Uterus (tissue), 4 donors: ENCODE results near the gene NHP2. TPM values are rescaled to one million over a fixed set of nuclear protein-coding genes. Genes with fewer than 3 reads are reported as not detected.
"Not testable (repeated sequence)": the region's sequence is repeated elsewhere in the genome, so short reads cannot be mapped to it uniquely, and the experiment has no call there.

ENCODE experiments used
- DNase-seq, 2 donors: peaks; one replicate each; pipeline ENCODE4 v3.0.0-alpha.2; 2019 to 2020
- H3K27ac ChIP-seq, 2 donors: fragments of 200-600 bp; sonication (generic); 1 replicate in 1 of 2; 2 replicates in 1 of 2; pipeline ENCODE4 v1.5.1; 2016 to 2018
- H3K27me3 ChIP-seq, 2 donors: fragments of 200-600 bp; sonication (generic); one replicate each; pipeline ENCODE4 v1.5.1; 2018 to 2019; ENCODE audit warnings: control low read depth in 1 of 2
- H3K36me3 ChIP-seq, 2 donors: fragments of 200-600 bp; sonication (generic); one replicate each; pipeline ENCODE4 v1.5.1; 2019; ENCODE audit warnings: control low read depth in 1 of 2
- H3K4me1 ChIP-seq, 2 donors: fragments of 200-600 bp; sonication (generic); one replicate each; pipeline ENCODE4 v1.5.1; 2018 to 2019; ENCODE audit warnings: control low read depth in 1 of 2
- H3K4me3 ChIP-seq, 2 donors: fragments of 200-600 bp; sonication (generic); 1 replicate in 1 of 2; 2 replicates in 1 of 2; pipeline ENCODE4 v1.5.1; 2018 to 2019; ENCODE audit warnings: mild to moderate bottlenecking in 1 of 2
- H3K9me3 ChIP-seq, 2 donors: fragments of 200-600 bp; sonication (generic); one replicate each; pipeline ENCODE4 v1.5.1; 2019; ENCODE audit warnings: control low read depth in 1 of 2
- CTCF ChIP-seq, 4 experiments: fragments of 200-600 bp in 2 of 4; fragments of 450-650 bp in 2 of 4; sonication (generic) in 2 of 4; IDR thresholded peaks; one replicate each; pipeline ENCODE4 v1.5.1; 2016 to 2019; ENCODE audit warnings: antibody characterized with exemption in 4 of 4, mild to moderate bottlenecking in 2 of 4, moderate library complexity in 1 of 4
- POLR2A ChIP-seq, 2 donors: fragments of 450-650 bp; IDR thresholded peaks; one replicate each; pipeline ENCODE4 v1.6.1; 2016; ENCODE audit warnings: antibody characterized with exemption in 2 of 2, mild to moderate bottlenecking in 1 of 2, moderate library complexity in 1 of 2
- intact Hi-C: fragments of 100-400 bp; cut with DNase I; formaldehyde crosslinking; loops from one replicate; pipeline ENCODE4 v1.15.1; 2023; ENCODE audit warnings: low total_unique reads
- total RNA-seq, 4 donors: library from RNA; depleted of rRNA in 3 of 4; stranded (reverse); fragments of >200 nt in 3 of 4; gene quantifications; one replicate each; pipeline versions ENCODE4 v1.1.0 to v1.2.4, GENCODE V29; 2014 to 2023
- donor health status: DM: yes; HTN: yes; CAD: no.

Gene NHP2
- total RNA-seq, 4 donors from 2014 or later = 83.4 to 180 (median 147) TPM

DNA sequence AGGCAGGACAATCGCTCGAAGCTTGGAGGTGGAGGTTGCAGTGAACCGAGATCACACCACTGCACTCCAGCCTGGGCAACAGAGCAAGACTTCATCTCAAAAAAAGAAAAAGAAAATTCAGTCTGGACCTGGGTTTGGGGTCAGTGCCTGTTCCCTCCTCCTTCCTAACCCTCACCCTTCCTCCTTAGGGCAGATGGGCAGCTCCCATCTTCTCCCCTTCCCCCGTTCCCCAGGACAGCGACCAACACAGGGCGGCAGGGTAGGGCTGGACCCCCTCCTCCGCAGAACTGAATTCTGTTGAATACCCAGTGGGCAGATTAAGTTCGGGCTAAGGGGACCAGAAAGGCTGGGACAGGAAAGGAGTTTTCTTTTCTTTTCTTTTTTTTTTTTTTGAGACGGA is 24.4 kb downstream of the NHP2 start:
- H3K36me3 ChIP-seq = no peaks in the 10 kb centered on the region
- H3K9me3 ChIP-seq = no peaks in the 10 kb centered on the region
- peaks cover 0 to 8% of the 10 kb centered on the region in 2 donors for H3K4me1 ChIP-seq
- no peak for DNase-seq
- no peak overlapping the region for H3K27ac ChIP-seq
- intact Hi-C loops = no loop called here
- H3K4me3 ChIP-seq = no peak overlapping the region
- TF ChIP-seq POLR2A (IDR thresholded peaks at IDR 0.05) (no peak), CTCF (IDR thresholded peaks at IDR 0.05) (no peak)
- H3K27me3 ChIP-seq = no peaks in the 10 kb centered on the region

DNA sequence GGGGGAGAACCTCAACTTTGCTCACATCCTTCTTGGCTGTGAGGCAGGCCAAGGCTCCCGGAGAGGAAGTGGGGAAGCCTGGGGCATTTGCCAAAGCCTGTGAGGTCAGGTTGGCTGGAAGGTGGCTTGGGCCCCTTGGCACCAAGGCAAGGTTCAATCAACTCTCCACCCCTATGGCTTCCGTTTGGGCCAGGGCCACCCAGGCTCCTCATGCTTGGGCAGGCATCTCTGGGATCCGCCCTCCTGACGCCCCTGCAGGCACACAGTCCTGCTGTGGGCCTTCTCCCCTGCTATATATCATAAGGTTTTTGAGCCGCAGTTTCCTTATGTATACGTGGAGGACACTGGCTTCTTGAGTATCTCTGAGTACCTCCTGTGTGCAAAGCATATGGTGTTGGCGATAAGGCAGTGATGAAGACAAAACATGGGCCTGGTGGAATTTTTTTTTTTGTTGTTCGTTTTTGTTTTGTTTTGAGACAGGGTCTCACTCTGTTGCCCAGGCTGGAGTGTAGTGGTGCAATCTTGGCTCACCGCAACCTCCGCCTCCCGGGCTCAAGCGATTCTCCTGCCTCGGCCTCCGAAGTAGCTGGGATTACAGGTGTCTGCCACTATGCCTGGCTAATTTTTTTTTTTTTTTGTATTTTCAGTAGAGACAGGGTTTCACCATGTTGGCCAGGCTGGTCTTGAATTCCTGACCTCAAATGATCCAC is 26.2 kb downstream of the NHP2 start:
- DNase-seq, H3K36me3 ChIP-seq, H3K4me1 ChIP-seq, H3K27ac ChIP-seq, H3K4me3 ChIP-seq, intact Hi-C loops, H3K9me3 ChIP-seq, H3K27me3 ChIP-seq: not testable (repeated sequence)

DNA sequence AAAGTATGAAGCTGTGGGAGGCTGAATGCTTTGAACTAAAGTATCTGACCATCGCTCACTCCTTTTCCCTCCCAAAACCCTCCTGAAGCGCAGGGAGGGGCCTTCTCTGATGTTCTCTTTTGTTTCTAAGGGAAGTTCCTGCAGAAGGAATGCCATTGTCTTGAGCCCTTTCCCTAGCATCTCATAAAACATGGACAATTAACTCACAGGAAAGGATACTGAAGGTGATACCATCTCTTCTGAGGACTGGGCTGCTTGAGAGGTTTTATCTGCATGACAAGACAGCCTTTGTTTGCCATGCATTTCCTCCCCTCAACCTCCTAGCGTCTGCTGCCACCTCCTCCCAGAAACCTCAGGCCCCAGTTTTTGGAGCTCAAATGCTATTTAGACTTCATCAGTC is 27.1 kb downstream of the NHP2 start:
- Histone ChIP-seq H3K4me3 (no peak overlapping the region), H3K4me1 (peaks cover 0 to 6% of the 10 kb centered on the region in 2 donors), H3K27me3 (no peaks in the 10 kb centered on the region), H3K27ac (no peak overlapping the region), H3K9me3 (no peaks in the 10 kb centered on the region), H3K36me3 (no peaks in the 10 kb centered on the region)
- TF ChIP-seq POLR2A (IDR thresholded peaks at IDR 0.05) (no peak), CTCF (IDR thresholded peaks at IDR 0.05) (no peak)
- DNase-seq = no peak
- intact Hi-C loops = no loop called here

GRCh38 chr5:178125253-178125906 is 28.3 kb downstream of the NHP2 start:
- intact Hi-C loops = no loop called here
- peaks cover 0 to 9% of the 10 kb centered on the region in 2 donors for H3K4me1 ChIP-seq

More at GRCh38 chr5:178125253-178125906, 28.3 kb downstream of the NHP2 start:
- Histone ChIP-seq H3K36me3 (no peaks in the 10 kb centered on the region), H3K9me3 (no peaks in the 10 kb centered on the region), H3K27ac (no peak overlapping the region), H3K27me3 (no peaks in the 10 kb centered on the region), H3K4me3 (no peak overlapping the region)
- no peak for TF ChIP-seq POLR2A (IDR thresholded peaks at IDR 0.05)
- no peak for TF ChIP-seq CTCF (IDR thresholded peaks at IDR 0.05)
- no peak for DNase-seq
